Measurements from ENCODE around the gene KREMEN1.

The KREMEN1 gene

DNA sequence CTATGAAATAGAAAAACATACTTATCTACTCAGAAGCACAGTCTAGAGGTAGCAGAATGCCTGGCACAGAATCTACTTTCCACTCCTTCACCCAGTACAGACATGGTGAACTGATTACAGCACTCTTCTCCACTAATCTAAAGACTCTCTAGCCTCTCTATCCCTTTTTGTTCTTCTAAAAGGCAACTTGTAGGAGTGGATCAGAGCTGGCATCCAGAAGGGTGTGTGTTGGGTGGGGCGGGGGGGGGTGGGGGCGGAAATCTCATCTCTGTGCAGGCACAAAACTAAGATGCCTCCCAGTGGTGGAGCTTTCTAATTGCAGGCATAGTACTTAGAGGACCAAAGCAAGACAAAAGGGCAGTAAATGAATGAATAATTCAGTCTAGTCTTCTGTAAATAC lies 121.3 kb downstream of the KREMEN1 start:
- no peak for DNase-seq

- no peak for DNase-seq
Observed at GRCh38 chr22:29195118-29195963, 122.5 kb downstream of the KREMEN1 start.

DNA sequence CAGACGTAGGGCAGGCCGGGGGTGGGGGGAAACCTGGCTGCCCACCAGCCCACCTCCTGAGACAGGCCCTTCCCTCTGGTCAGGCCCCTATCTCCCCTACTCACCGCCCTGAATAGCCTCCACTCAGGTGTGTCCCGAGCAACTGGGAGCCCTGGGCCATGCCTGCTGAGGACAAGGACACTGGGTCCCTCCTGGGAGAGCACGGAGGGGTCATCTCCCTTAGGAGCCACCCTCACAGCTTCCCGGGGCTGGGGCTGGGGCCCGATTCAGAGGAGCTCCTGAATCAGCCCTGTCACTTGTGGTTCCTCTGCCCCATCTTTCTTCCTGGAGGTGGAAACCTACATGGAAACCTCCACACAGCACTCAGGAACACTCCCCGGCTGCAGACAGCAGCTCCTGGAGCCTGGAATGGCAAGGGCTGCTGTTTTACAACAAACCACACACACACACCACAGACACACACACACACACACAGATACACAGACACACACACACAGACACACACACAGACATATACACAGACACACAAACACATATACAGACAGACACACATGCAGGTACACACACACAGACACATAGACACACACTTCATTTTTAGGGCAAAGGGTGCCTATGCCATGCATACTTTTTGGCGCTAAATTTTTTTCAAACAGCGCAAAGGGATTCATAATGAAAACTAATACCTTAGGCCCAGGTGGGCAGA lies 123.3 kb downstream of the KREMEN1 start:
- no peak for DNase-seq

- no peak for DNase-seq
Observed at GRCh38 chr22:29197096-29197495, 124.3 kb downstream of the KREMEN1 start.

- no peak for DNase-seq
Observed at GRCh38 chr22:29198240-29198639, 125.4 kb downstream of the KREMEN1 start.

GRCh38 chr22:29199702-29200400 lies 127.0 kb downstream of the KREMEN1 start:
- no peak for DNase-seq

- no peak for DNase-seq
Observed at GRCh38 chr22:29200901-29201300, 128.1 kb downstream of the KREMEN1 start.

DNA sequence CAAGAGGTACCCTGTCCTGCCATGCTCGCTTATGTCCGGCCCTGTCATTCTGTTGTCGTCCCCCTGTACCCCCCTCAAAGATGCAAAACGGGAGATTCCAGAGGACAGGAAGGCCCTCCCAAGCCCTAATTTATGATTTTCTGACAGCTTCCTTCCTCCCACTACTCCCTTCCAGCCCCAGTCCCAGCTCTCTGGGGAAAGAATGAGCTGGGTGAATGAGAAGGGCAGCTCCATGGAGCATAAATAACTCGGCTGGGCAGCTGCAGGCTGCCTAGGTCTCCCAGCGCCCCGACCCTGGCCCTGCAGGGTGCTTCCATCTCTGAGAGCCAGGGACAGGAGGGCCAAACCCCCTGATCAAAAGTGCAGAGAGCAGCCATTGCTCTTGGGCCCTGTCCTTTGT lies 128.9 kb downstream of the KREMEN1 start:
- DNase-seq: no peak

GRCh38 chr22:29202212-29203192 lies 129.7 kb downstream of the KREMEN1 start:
- DNase-seq: peak; percentile 57

GRCh38 chr22:29203488-29204454 lies 130.9 kb downstream of the KREMEN1 start:
- no peak for DNase-seq

GRCh38 chr22:29204455-29205183 lies 131.8 kb downstream of the KREMEN1 start:
- no peak for DNase-seq

DNA sequence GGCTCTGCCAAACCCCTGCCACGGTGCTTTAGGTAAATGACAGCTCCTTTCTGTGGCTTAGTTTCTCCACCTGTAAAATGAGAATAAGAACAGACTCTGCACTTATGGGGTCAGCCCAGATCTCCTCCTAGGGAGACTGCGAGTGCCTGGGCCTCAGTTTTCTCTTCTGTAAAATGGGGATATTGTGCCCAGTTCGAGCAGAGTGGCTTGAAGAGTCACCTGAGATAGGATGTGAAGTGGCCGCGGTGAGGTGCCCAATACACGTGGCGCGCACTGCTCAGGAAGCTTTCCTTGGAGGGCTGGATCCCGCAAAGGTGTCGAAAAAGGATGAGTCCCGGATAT lies 132.4 kb downstream of the KREMEN1 start:
- no peak for DNase-seq

- peak; percentile 11 for DNase-seq
Observed at GRCh38 chr22:29205594-29206371, 132.9 kb downstream of the KREMEN1 start, which contains the start of gene EMID1. Gene EMID1 (plus strand): TSS chr22:29205896. CDS start chr22:29206039, 143 bp downstream.

- DNase-seq: no peak
Observed at GRCh38 chr22:29206372-29207242, 133.8 kb downstream of the KREMEN1 start.

GRCh38 chr22:29207243-29207550 lies 134.4 kb downstream of the KREMEN1 start:
- no peak for DNase-seq

DNA sequence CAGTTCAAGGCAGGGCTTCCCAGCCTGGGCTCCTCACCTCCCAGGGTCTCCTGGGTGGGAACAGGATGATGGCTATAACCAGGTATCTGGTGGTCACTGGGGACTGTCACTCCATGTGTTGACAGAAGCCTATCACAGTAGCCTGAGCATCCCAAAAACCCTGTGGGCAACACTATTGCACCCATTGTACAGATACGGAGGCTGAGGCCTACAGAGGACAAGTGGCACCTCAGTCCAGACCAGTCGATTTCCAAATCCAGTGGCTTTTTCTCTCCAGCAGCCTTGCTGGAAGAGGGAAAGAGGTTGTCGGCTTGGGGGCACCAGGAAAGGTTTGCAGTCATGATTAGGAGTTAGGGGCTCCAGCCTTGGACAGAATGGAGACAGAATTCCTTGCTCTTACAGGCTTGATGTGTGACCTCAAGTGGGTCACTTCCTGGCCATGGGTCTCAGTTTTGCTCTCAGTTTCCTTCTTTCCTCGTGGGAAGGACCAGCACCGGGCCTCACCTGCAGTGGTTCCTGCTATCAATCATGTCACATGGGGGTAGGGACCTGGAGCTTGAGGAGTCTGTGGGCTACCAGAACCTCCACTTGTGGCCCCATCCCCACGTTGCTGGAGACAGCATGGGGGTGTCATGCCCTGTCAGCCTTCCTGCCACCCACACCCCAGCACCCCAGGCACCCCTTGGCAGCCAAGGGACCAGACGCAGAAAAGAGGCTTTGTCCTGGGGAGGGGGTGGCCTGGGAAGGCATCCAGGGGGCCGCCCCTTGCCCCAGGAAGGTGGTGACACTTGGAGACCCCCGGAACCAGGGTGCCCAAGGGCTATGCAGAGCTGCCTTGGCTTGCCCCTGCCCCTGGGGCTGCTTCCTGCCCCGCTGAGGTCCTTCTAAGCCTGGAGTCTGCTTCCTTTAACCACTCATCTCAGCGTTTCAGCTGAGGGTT lies 135.0 kb downstream of the KREMEN1 start:
- no peak for DNase-seq

GRCh38 chr22:29208502-29208862 lies 135.6 kb downstream of the KREMEN1 start:
- DNase-seq: no peak

All from fibroblast of skin of right quadriceps (primary cell).